Endothelial cell of umbilical vein (primary cell): ENCODE measurements around the gene AP3M1. TPM values are rescaled to one million over a fixed set of nuclear protein-coding genes. Genes with fewer than 3 reads are reported as not detected.

ENCODE experiments used
- BruUV-seq: library from RNA; stranded (reverse); fragments of 400-500 nt; replicated peaks from 2 replicates; lab custom pipeline; 2021; lab: Mats Ljungman, UMichigan
- CTCF ChIA-PET: fragments of 300-600, 350-600 bp; sonication (Branson Sonifier 250); formaldehyde crosslinking; loops from one replicate; lab custom pipeline; 2021; ENCODE audit warnings: antibody characterized with exemption, inconsistent platforms; lab: Charles Lee
- POLR2A ChIA-PET: fragments of 300-600, 350-600 bp; sonication (Branson Sonifier 250); formaldehyde crosslinking; loops from one replicate; lab custom pipeline; 2021; ENCODE audit warnings: antibody characterized with exemption, inconsistent platforms; lab: Charles Lee
- DNase-seq: peaks from one replicate; pipeline ENCODE4 v3.0.0-alpha.2; 2011; ENCODE audit warnings: low read depth, low spot score
- FAIRE-seq: peaks from 2 replicates; lab custom pipeline; 2011; peaks lifted over from hg19 to GRCh38; lab: Jason Lieb, UNC
- H2AFZ ChIP-seq: 2 replicates; pipeline ENCODE4 v1.6.0; 2012; ENCODE audit warnings: low read depth, low read length, control low read depth, inconsistent platforms
- H3K27ac ChIP-seq: 2 replicates; pipeline ENCODE4 v1.5.1; 2011; ENCODE audit warnings: low read depth, mild to moderate bottlenecking, control low read depth, low read length, moderate library complexity; ENCODE audit not compliant: insufficient read depth
- H3K27me3 ChIP-seq, 2 experiments: 2 replicates each; pipeline versions ENCODE4 v1.6.0 to v1.6.1; 2011; ENCODE audit warnings: low read length in 2 of 2, mixed read lengths in 1 of 2; ENCODE audit not compliant: control insufficient read depth in 2 of 2, insufficient read depth in 2 of 2
- H3K36me3 ChIP-seq, 2 experiments: 2 replicates in 1 of 2; 3 replicates in 1 of 2; pipeline ENCODE4 v1.5.1; 2011; ENCODE audit warnings: low read length in 2 of 2, mild to moderate bottlenecking in 1 of 2, moderate library complexity in 1 of 2; ENCODE audit not compliant: control insufficient read depth in 2 of 2, insufficient read depth in 2 of 2; ENCODE audit errors: extremely low read depth in 1 of 2
- H3K4me1 ChIP-seq: 3 replicates; pipeline ENCODE4 v1.5.1; 2011; ENCODE audit warnings: mild to moderate bottlenecking, low read length; ENCODE audit not compliant: control insufficient read depth, insufficient read depth; ENCODE audit errors: extremely low read depth
- H3K4me2 ChIP-seq: 2 replicates; pipeline ENCODE4 v1.6.1; 2011; ENCODE audit warnings: low read length, control low read depth, mixed read lengths; ENCODE audit not compliant: insufficient read depth
- H3K4me3 ChIP-seq, 3 experiments: fragments of 200-600 bp in 1 of 3; sonication (generic), shearing (Covaris generic) in 1 of 3; replicated peaks in 1 of 3; 2 replicates each; pipeline ENCODE4 v1.5.1; 2011 to 2016; ENCODE audit warnings: control low read depth in 3 of 3, low read length in 3 of 3, mild to moderate bottlenecking in 2 of 3, inconsistent platforms in 1 of 3, low read depth in 1 of 3, moderate library complexity in 1 of 3; ENCODE audit not compliant: insufficient read depth in 1 of 3
- H3K79me2 ChIP-seq: 2 replicates; pipeline ENCODE4 v1.6.0; 2012; ENCODE audit warnings: low read length, inconsistent platforms; ENCODE audit not compliant: control insufficient read depth, insufficient read depth
- H3K9ac ChIP-seq: replicated peaks from 2 replicates; pipeline ENCODE3; 2011; ENCODE audit warnings: low read length, control low read depth; ENCODE audit not compliant: insufficient read depth; ENCODE audit errors: extremely low read depth
- H3K9me1 ChIP-seq: replicated peaks from 3 replicates; pipeline ENCODE4 v1.6.0; 2011; ENCODE audit warnings: mild to moderate bottlenecking, low read length; ENCODE audit not compliant: control insufficient read depth, insufficient read depth; ENCODE audit errors: extremely low read depth
- H3K9me3 ChIP-seq: replicated peaks from 2 replicates; pipeline ENCODE4 v1.5.1; 2012; ENCODE audit warnings: low read length, inconsistent platforms; ENCODE audit not compliant: control insufficient read depth, insufficient read depth
- H4K20me1 ChIP-seq: replicated peaks from 2 replicates; pipeline ENCODE3; 2011; ENCODE audit warnings: mild to moderate bottlenecking, low read length; ENCODE audit not compliant: control insufficient read depth, insufficient read depth; ENCODE audit errors: extremely low read depth
- CTCF ChIP-seq, 2 donors: IDR thresholded peaks; 1 replicate in 1 of 2; 2 replicates in 1 of 2; pipeline ENCODE4 v1.5.1; 2011; ENCODE audit warnings: low read length in 2 of 2, mild to moderate bottlenecking in 2 of 2, moderate library complexity in 2 of 2, control low read depth in 1 of 2, inconsistent platforms in 1 of 2, low read depth in 1 of 2; ENCODE audit not compliant: insufficient read depth in 1 of 2; ENCODE audit errors: extremely low read depth in 1 of 2
- EZH2 ChIP-seq: IDR thresholded peaks from 2 replicates; pipeline ENCODE4 v1.6.1; 2012; ENCODE audit warnings: borderline replicate concordance, low read depth, mild to moderate bottlenecking, moderate library complexity, low read length, inconsistent platforms; ENCODE audit not compliant: severe bottlenecking
- FOS ChIP-seq: IDR thresholded peaks from 2 replicates; pipeline ENCODE4 v1.6.1; 2011; ENCODE audit warnings: mild to moderate bottlenecking, low read length, moderate library complexity, borderline replicate concordance; ENCODE audit not compliant: insufficient read depth
- GATA2 ChIP-seq: IDR thresholded peaks from 2 replicates; pipeline ENCODE4 v1.7.0; 2011; ENCODE audit warnings: low read depth, mild to moderate bottlenecking, moderate library complexity, mixed read lengths, low read length; ENCODE audit not compliant: insufficient read length, insufficient read depth
- JUN ChIP-seq: IDR thresholded peaks from 2 replicates; pipeline ENCODE4 v1.6.1; 2011; ENCODE audit warnings: borderline replicate concordance, low read depth; ENCODE audit not compliant: insufficient read length, insufficient read depth
- MAX ChIP-seq: IDR thresholded peaks from 2 replicates; pipeline ENCODE4 v1.6.1; 2011; ENCODE audit not compliant: insufficient read depth, insufficient read length
- MYC ChIP-seq: IDR thresholded peaks from one replicate; pipeline ENCODE4 v1.6.1; 2011; ENCODE audit warnings: mild to moderate bottlenecking, low read depth, low read length
- POLR2A ChIP-seq: IDR thresholded peaks from 2 replicates; pipeline ENCODE4 v1.6.1; 2012; ENCODE audit warnings: low read depth, mild to moderate bottlenecking, control low read depth, low read length
- POLR2AphosphoS5 ChIP-seq: IDR thresholded peaks from 2 replicates; pipeline ENCODE4 v1.6.1; 2012; ENCODE audit warnings: low read depth, mild to moderate bottlenecking, control low read depth, low read length, moderate library complexity; ENCODE audit not compliant: insufficient read depth
- dilution Hi-C: fragments of 300-500 bp; cut with MboI; formaldehyde crosslinking; loops from one replicate; pipeline ENCODE4 v1.15.0; 2019; ENCODE audit warnings: low sequenced_read_pairs; ENCODE audit not compliant: extremely low pct_ligation_motif_present
- intact Hi-C: fragments of 100-400 bp; cut with micrococcal nuclease; formaldehyde crosslinking; loops from one replicate; pipeline ENCODE4 v1.10.0; 2022
- polyA plus RNA-seq, 4 experiments: library from polyadenylated mRNA; depleted of rRNA in 3 of 4; stranded (reverse) in 3 of 4; unstranded in 1 of 4; fragments of >200 nt; gene quantifications; 2 replicates each; pipeline versions ENCODE4 v1.2.1 to v1.2.3, GENCODE V29; 2011 to 2012; ENCODE audit warnings: missing spikeins in 1 of 4
- total RNA-seq: library from RNA; stranded (reverse); gene quantifications from 2 replicates; pipeline ENCODE4 v1.2.3, GENCODE V29; 2021

AP3M1 gene
- total and polyA plus RNA-seq, 2 donors (not counting 3 experiments of a cell fraction or from before 2014, with no cell fraction given) = 34.0 to 58.8 TPM

GRCh38 chr10:74133923-74134820, 16.5 kb downstream of the AP3M1 start:
- Histone ChIP-seq H3K4me1 (peaks cover 8% of the 10 kb centered on the region), H3K9ac (no peak overlapping the region), H3K79me2 (no peaks in the 10 kb centered on the region), H3K4me3 (no peak overlapping the region), H3K9me1 (no peaks in the 10 kb centered on the region), H3K27me3 (no peaks in the 10 kb centered on the region), H3K4me2 (peak overlapping the region; percentile 39), H2AFZ (no peak overlapping the region), H4K20me1 (no peaks in the 10 kb centered on the region), H3K27ac (no peak overlapping the region), H3K36me3 (peaks cover 14 to 24% of the 10 kb centered on the region in 2 experiments), H3K9me3 (no peaks in the 10 kb centered on the region)
- intact Hi-C loops (no loop called here), dilution Hi-C loops (no loop called here)
- no TSS peak for BruUV-seq
- DNase-seq (peak; percentile 40), FAIRE-seq (peak; percentile 74)
- TF ChIP-seq POLR2A (no peak), FOS (peak; percentile 19)
- ChIA-PET CTCF (interaction anchor here (0.9 to 2.8 kb wide), 9 partner anchors 9 to 101 kb away, joined by 3 to 39 read pairs (median 5); no protein-coding TSS in a partner anchor), POLR2A (interaction anchor here (0.7 kb wide), 2 partner anchors 17 to 32 kb away, joined by 3 read pairs; partner anchors contain the start of genes ADK and AP3M1)

- Histone ChIP-seq H3K27ac (no peak overlapping the region), H3K4me2 (no peak overlapping the region), H3K9me3 (no peaks in the 10 kb centered on the region), H3K79me2 (no peaks in the 10 kb centered on the region), H3K9ac (no peak overlapping the region), H3K9me1 (no peaks in the 10 kb centered on the region), H3K4me1 (peaks cover 5% of the 10 kb centered on the region), H3K36me3 (peaks cover 33 to 38% of the 10 kb centered on the region in 2 experiments), H4K20me1 (no peaks in the 10 kb centered on the region), H3K4me3 (no peak overlapping the region), H3K27me3 (no peaks in the 10 kb centered on the region), H2AFZ (no peak overlapping the region)
- ChIA-PET POLR2A (interaction anchor here (0.5 to 0.6 kb wide), 2 partner anchors 22 to 53 kb away, joined by 3 to 5 read pairs; no protein-coding TSS in a partner anchor), CTCF (interaction anchor here (0.8 to 7.5 kb wide), 6 partner anchors 15 to 237 kb away, joined by 3 to 97 read pairs (median 4); no protein-coding TSS in a partner anchor)
- BruUV-seq = TSS peak; percentile 13
- intact Hi-C loops = no loop called here
- no peak for DNase-seq
- TF ChIP-seq GATA2 (no peak), POLR2AphosphoS5 (no peak), CTCF (IDR thresholded peaks at IDR 0.05; ENCODE audit: extremely low read depth in 1 of 2, insufficient read depth in 1 of 2, low read depth in 1 of 2, low read length in 2 of 2) (no peak), MYC (no peak), MAX (no peak), POLR2A (no peak), FOS (no peak), EZH2 (no peak), JUN (no peak)
- dilution Hi-C loops = no loop called here
- no peak for FAIRE-seq
Observed at GRCh38 chr10:74123081-74123480, 27.5 kb downstream of the AP3M1 start.
